DOHH2 (cell line): ENCODE measurements around the gene POLD3.

ENCODE experiments used
- EZH2phosphoT487 ChIP-seq: fragments of 200-600 bp; sonication (generic); IDR thresholded peaks from 2 replicates; pipeline ENCODE4 v1.6.1; 2017; ENCODE audit warnings: borderline replicate concordance, mild to moderate bottlenecking, antibody characterized with exemption, low read length, moderate library complexity, mixed read lengths
- TF ChIP-seq, protein P1 (sequence below): fragments of 200-600 bp; sonication (generic); IDR thresholded peaks from one replicate; pipeline ENCODE4 v1.5.1; 2014; ENCODE audit warnings: antibody characterized with exemption, mild to moderate bottlenecking, low read depth, low read length; ENCODE audit not compliant: poor library complexity, severe bottlenecking

DNA sequence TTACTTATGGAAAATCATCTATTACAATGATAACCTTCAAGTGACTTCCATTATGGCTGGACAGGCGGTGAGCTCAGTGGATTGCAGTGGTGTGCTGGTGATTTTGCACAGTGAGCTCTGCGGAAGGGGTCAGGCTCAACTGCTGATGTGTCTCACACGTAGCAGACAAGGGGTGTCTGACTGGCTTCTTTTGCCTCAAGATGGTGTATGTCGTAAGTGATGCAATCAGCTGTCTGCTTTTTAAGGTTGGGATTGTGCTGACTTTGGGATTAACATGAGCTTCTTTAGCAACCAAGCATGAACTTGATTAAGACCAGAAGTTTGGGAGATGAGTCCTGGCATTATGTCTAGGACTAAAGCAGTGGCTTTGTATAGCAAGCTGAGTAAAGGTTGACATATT, 49.5 kb downstream of the POLD3 start:
- TF ChIP-seq, protein P1, sequence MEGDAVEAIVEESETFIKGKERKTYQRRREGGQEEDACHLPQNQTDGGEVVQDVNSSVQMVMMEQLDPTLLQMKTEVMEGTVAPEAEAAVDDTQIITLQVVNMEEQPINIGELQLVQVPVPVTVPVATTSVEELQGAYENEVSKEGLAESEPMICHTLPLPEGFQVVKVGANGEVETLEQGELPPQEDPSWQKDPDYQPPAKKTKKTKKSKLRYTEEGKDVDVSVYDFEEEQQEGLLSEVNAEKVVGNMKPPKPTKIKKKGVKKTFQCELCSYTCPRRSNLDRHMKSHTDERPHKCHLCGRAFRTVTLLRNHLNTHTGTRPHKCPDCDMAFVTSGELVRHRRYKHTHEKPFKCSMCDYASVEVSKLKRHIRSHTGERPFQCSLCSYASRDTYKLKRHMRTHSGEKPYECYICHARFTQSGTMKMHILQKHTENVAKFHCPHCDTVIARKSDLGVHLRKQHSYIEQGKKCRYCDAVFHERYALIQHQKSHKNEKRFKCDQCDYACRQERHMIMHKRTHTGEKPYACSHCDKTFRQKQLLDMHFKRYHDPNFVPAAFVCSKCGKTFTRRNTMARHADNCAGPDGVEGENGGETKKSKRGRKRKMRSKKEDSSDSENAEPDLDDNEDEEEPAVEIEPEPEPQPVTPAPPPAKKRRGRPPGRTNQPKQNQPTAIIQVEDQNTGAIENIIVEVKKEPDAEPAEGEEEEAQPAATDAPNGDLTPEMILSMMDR, result no peak
- TF ChIP-seq EZH2phosphoT487, result no peak
